SK-N-SH treated with all-trans-retinoic acid at 6 μM for 48 hours (cell line): ENCODE data around the gene ST3GAL6.

ENCODE experiments used
- ATAC-seq: fragments of 200-7000 bp; cut with Tn5 transposase; 3 replicates; pipeline ENCODE4 v1.9.1; 2020; ENCODE audit warnings: mild to moderate bottlenecking, moderate library complexity
- ARNTL ChIP-seq: fragments of 450-650 bp; formaldehyde crosslinking; IDR thresholded peaks from 2 replicates; pipeline ENCODE4 v1.5.0; 2020; ENCODE audit warnings: low read depth, mild to moderate bottlenecking, moderate library complexity, borderline replicate concordance
- BACH2 ChIP-seq: fragments of 250-450 bp; sonication (Bioruptor Pico); IDR thresholded peaks from 2 replicates; pipeline ENCODE4 v1.9.0; 2021; ENCODE audit warnings: mild to moderate bottlenecking, borderline replicate concordance
- CSDC2 ChIP-seq: fragments of 250-450 bp; sonication (Bioruptor Pico); IDR thresholded peaks from 2 replicates; pipeline ENCODE4 v1.5.0; 2020; ENCODE audit warnings: mild to moderate bottlenecking, moderate library complexity
- ESRRG ChIP-seq: fragments of 250-450 bp; sonication (Bioruptor Pico); IDR thresholded peaks from 2 replicates; pipeline ENCODE4 v1.6.1; 2021; ENCODE audit warnings: mild to moderate bottlenecking
- GLIS3 ChIP-seq: fragments of 250-450 bp; sonication (Bioruptor Pico); IDR thresholded peaks from 2 replicates; pipeline ENCODE4 v1.5.0; 2020; ENCODE audit warnings: mild to moderate bottlenecking, moderate library complexity
- ISL1 ChIP-seq: fragments of 250-450 bp; sonication (Bioruptor Pico); IDR thresholded peaks from 2 replicates; pipeline ENCODE4 v2.1.2; 2022; ENCODE audit warnings: mild to moderate bottlenecking, moderate library complexity
- OSR1 ChIP-seq: fragments of 250-450 bp; sonication (Bioruptor Pico); IDR thresholded peaks from 2 replicates; pipeline ENCODE4 v1.8.0; 2022; ENCODE audit warnings: moderate library complexity, mild to moderate bottlenecking, inconsistent platforms
- PPARA ChIP-seq: fragments of 250-450 bp; sonication (Bioruptor Pico); IDR thresholded peaks from 2 replicates; pipeline ENCODE4 v1.5.0; 2020; ENCODE audit warnings: mild to moderate bottlenecking, borderline replicate concordance
- SNAI2 ChIP-seq: fragments of 250-450 bp; sonication (Bioruptor Pico); IDR thresholded peaks from 2 replicates; pipeline ENCODE4 v1.5.0; 2020; ENCODE audit warnings: mild to moderate bottlenecking, moderate library complexity
- TCF4 ChIP-seq: fragments of 250-450 bp; sonication (Bioruptor Pico); IDR thresholded peaks from 2 replicates; pipeline ENCODE4 v1.8.0; 2021; ENCODE audit warnings: mild to moderate bottlenecking, moderate library complexity, borderline replicate concordance
- TOX ChIP-seq: fragments of 250-450 bp; sonication (Bioruptor Pico); IDR thresholded peaks from 2 replicates; pipeline ENCODE4 v1.8.0; 2021; ENCODE audit warnings: mild to moderate bottlenecking, moderate library complexity, borderline replicate concordance
- ZFP3 ChIP-seq: fragments of 250-450 bp; sonication (Bioruptor Pico); IDR thresholded peaks from 2 replicates; pipeline ENCODE4 v1.5.0; 2020; ENCODE audit warnings: mild to moderate bottlenecking, moderate library complexity
- ZFP30 ChIP-seq: fragments of 450-650 bp; formaldehyde crosslinking; IDR thresholded peaks from 2 replicates; pipeline ENCODE4 v1.5.0; 2022; ENCODE audit warnings: mild to moderate bottlenecking, moderate library complexity
- ZNF565 ChIP-seq: fragments of 450-650 bp; formaldehyde crosslinking; conservative IDR thresholded peaks from 2 replicates; pipeline ENCODE4 v1.5.0; 2020; ENCODE audit warnings: low read depth, mild to moderate bottlenecking, moderate library complexity
- ZNF70 ChIP-seq: fragments of 450-650 bp; formaldehyde crosslinking; IDR thresholded peaks from 2 replicates; pipeline ENCODE4 v1.5.0; 2020; ENCODE audit warnings: mild to moderate bottlenecking, moderate library complexity
- ZNF8 ChIP-seq: fragments of 450-650 bp; formaldehyde crosslinking; IDR thresholded peaks from 2 replicates; pipeline ENCODE4 v1.5.0; 2020; ENCODE audit warnings: mild to moderate bottlenecking, moderate library complexity
- TF ChIP-seq, protein P1 (sequence below): fragments of 250-450 bp; sonication (Bioruptor Pico); IDR thresholded peaks from 2 replicates; pipeline ENCODE4 v1.5.0; 2020; ENCODE audit warnings: mild to moderate bottlenecking, moderate library complexity
- TF ChIP-seq, protein P2 (sequence below): fragments of 250-450 bp; sonication (Bioruptor Pico); IDR thresholded peaks from 2 replicates; pipeline ENCODE4 v1.5.1; 2021; ENCODE audit warnings: mild to moderate bottlenecking, moderate library complexity
- TF ChIP-seq, protein P3 (sequence below): fragments of 250-450 bp; sonication (Bioruptor Pico); IDR thresholded peaks from 2 replicates; pipeline ENCODE4 v1.5.1; 2020; ENCODE audit warnings: low read depth, mild to moderate bottlenecking, moderate library complexity
- TF ChIP-seq, protein P4 (sequence below): fragments of 250-450 bp; sonication (Bioruptor Pico); IDR thresholded peaks from 2 replicates; pipeline ENCODE4 v1.8.0; 2020; ENCODE audit warnings: mild to moderate bottlenecking, moderate library complexity, borderline replicate concordance

Gene ST3GAL6

DNA sequence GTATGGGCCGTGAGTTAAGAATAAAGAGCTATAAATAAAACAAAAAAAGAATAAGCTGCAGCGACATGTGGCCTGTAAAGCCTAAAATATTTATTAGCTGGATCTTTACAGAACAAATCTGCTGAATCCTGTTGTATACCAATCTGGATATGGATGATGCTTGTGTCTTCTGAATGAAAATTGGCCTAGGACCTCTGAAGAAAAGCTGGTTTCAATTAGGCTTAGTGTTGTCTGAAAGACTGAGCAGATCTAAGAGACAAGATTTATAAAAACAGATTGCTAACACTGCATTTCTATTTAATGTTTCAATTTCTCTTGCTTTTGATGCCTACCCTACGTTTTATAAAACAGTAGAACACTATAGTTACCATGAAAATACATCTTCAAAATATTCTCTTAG lies 57.9 kb downstream of the ST3GAL6 start:
- 0 out of 3 replicates have a peak, but pooled peaks have one; percentile 14 for ATAC-seq
- no peak for TF ChIP-seq ZNF70
- no peak for TF ChIP-seq ZNF8 (CRISPR knock-in tag)
- TF ChIP-seq TCF4 (CRISPR knock-in tag), result peak; percentile 61; the same call in 1 of the 2 replicates

DNA sequence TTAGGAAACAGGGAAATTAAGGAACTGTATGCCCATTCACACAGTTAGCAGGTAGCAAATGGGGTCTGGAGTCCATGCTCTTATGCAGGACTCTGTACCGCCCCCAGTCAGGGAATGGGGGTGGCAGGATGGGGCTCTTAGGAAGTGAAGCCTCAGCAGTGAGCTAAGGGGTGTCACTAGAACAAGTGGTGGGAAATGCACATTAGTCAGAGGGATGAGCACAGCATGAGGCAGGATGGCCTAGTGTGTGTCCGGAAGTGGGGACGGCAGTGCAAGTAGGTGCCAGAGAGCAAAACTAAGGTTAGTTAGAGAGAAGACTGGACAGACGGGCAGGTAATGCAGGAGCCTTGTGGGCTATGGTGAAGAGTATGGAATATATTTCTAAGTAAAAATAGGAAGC lies 60.7 kb downstream of the ST3GAL6 start:
- no peak for ATAC-seq
- TF ChIP-seq SNAI2 (CRISPR knock-in tag) (no peak), ZFP3 (CRISPR knock-in tag) (no peak)
- TF ChIP-seq, protein P1, sequence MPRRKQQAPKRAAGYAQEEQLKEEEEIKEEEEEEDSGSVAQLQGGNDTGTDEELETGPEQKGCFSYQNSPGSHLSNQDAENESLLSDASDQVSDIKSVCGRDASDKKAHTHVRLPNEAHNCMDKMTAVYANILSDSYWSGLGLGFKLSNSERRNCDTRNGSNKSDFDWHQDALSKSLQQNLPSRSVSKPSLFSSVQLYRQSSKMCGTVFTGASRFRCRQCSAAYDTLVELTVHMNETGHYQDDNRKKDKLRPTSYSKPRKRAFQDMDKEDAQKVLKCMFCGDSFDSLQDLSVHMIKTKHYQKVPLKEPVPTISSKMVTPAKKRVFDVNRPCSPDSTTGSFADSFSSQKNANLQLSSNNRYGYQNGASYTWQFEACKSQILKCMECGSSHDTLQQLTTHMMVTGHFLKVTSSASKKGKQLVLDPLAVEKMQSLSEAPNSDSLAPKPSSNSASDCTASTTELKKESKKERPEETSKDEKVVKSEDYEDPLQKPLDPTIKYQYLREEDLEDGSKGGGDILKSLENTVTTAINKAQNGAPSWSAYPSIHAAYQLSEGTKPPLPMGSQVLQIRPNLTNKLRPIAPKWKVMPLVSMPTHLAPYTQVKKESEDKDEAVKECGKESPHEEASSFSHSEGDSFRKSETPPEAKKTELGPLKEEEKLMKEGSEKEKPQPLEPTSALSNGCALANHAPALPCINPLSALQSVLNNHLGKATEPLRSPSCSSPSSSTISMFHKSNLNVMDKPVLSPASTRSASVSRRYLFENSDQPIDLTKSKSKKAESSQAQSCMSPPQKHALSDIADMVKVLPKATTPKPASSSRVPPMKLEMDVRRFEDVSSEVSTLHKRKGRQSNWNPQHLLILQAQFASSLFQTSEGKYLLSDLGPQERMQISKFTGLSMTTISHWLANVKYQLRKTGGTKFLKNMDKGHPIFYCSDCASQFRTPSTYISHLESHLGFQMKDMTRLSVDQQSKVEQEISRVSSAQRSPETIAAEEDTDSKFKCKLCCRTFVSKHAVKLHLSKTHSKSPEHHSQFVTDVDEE (CRISPR knock-in tag), result no peak

DNA sequence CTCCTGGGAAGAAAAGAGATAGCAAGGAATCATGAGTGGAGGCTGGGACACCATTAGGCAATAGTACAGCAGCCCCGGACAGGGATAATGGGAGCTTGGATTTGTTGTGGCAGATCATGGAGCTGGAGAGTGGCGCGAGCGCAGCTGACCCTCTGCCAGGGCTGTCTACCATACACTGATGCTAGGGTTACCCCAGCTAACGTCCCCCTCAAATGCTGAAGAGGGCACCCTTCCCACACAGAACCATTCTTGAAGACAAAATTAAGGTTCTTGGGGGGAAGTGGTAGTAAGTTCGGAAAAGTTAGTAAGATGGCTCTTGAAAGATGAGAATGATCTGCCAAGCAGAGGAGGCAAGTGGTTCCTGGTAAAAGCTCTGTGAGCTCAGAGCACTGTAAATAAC lies 61.1 kb downstream of the ST3GAL6 start:
- TF ChIP-seq GLIS3, result no peak
- TF ChIP-seq TCF4 (CRISPR knock-in tag), result no peak
- no peak for TF ChIP-seq ESRRG (CRISPR knock-in tag)
- no peak for TF ChIP-seq ZFP30
- TF ChIP-seq, protein P2, sequence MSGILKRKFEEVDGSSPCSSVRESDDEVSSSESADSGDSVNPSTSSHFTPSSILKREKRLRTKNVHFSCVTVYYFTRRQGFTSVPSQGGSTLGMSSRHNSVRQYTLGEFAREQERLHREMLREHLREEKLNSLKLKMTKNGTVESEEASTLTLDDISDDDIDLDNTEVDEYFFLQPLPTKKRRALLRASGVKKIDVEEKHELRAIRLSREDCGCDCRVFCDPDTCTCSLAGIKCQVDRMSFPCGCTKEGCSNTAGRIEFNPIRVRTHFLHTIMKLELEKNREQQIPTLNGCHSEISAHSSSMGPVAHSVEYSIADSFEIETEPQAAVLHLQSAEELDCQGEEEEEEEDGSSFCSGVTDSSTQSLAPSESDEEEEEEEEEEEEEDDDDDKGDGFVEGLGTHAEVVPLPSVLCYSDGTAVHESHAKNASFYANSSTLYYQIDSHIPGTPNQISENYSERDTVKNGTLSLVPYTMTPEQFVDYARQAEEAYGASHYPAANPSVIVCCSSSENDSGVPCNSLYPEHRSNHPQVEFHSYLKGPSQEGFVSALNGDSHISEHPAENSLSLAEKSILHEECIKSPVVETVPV (CRISPR knock-in tag), result no peak
- TF ChIP-seq BACH2, result no peak
- no peak for TF ChIP-seq ZNF70
- TF ChIP-seq CSDC2 (CRISPR knock-in tag), result no peak
- TF ChIP-seq, protein P3, sequence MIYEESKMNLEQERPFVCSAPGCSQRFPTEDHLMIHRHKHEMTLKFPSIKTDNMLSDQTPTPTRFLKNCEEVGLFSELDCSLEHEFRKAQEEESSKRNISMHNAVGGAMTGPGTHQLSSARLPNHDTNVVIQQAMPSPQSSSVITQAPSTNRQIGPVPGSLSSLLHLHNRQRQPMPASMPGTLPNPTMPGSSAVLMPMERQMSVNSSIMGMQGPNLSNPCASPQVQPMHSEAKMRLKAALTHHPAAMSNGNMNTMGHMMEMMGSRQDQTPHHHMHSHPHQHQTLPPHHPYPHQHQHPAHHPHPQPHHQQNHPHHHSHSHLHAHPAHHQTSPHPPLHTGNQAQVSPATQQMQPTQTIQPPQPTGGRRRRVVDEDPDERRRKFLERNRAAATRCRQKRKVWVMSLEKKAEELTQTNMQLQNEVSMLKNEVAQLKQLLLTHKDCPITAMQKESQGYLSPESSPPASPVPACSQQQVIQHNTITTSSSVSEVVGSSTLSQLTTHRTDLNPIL (CRISPR knock-in tag), result no peak
- no peak for TF ChIP-seq TOX (CRISPR knock-in tag)
- TF ChIP-seq ZNF565 (CRISPR knock-in tag), result no peak
- TF ChIP-seq, protein P4, sequence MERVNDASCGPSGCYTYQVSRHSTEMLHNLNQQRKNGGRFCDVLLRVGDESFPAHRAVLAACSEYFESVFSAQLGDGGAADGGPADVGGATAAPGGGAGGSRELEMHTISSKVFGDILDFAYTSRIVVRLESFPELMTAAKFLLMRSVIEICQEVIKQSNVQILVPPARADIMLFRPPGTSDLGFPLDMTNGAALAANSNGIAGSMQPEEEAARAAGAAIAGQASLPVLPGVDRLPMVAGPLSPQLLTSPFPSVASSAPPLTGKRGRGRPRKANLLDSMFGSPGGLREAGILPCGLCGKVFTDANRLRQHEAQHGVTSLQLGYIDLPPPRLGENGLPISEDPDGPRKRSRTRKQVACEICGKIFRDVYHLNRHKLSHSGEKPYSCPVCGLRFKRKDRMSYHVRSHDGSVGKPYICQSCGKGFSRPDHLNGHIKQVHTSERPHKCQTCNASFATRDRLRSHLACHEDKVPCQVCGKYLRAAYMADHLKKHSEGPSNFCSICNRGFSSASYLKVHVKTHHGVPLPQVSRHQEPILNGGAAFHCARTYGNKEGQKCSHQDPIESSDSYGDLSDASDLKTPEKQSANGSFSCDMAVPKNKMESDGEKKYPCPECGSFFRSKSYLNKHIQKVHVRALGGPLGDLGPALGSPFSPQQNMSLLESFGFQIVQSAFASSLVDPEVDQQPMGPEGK (CRISPR knock-in tag), result no peak
- TF ChIP-seq ISL1 (CRISPR knock-in tag), result no peak
- no peak for TF ChIP-seq OSR1 (CRISPR knock-in tag)
- TF ChIP-seq ARNTL (CRISPR knock-in tag), result no peak
- no peak for TF ChIP-seq PPARA (CRISPR knock-in tag)
- peak; percentile 45 for ATAC-seq

DNA sequence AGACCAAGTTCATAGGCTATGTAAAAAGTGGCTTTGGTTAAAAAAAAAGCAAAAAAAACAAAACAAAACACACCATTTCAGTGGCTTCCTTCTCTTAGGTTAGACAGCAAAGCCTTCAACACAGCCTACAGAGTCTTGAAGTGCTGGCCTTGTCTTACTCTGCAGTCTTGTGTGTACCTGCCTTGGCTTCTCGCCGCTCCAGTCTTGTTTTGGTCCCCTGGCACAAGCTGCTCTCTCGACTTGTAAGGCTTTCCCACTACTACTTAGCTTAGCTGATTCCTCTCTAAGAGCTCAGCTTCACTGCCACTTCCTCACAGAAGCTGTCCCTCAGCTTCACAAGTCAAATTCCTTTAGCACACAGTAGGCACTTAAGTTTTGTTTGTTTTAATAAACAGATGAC lies 63.0 kb downstream of the ST3GAL6 start:
- TF ChIP-seq, protein P3 (CRISPR knock-in tag), result no peak
- ATAC-seq, result no peak
